GM06990 (cell line): Measurements from ENCODE around the gene ADCY7.
"Not testable (repeated sequence)": the region's sequence is repeated elsewhere in the genome, so short reads cannot be mapped to it uniquely, and the experiment has no call there.

Experiments used
- DNase-seq: peaks from one replicate; pipeline ENCODE4 v3.0.0-alpha.2; 2011; ENCODE audit not compliant: insufficient read length; ENCODE audit errors: extremely low read depth
- H3K27me3 ChIP-seq: replicated peaks from 2 replicates; pipeline ENCODE4 v1.6.0; 2011; ENCODE audit warnings: low read length; ENCODE audit not compliant: control insufficient read depth, insufficient read depth
- H3K36me3 ChIP-seq: 2 replicates; pipeline ENCODE4 v1.5.1; 2011; ENCODE audit warnings: low read length; ENCODE audit not compliant: control insufficient read depth, insufficient read depth
- H3K4me3 ChIP-seq: replicated peaks from 2 replicates; pipeline ENCODE4 v1.5.1; 2011; ENCODE audit warnings: low read depth, mild to moderate bottlenecking, control low read depth, low read length
- CTCF ChIP-seq: IDR thresholded peaks from 2 replicates; pipeline ENCODE4 v1.5.1; 2011; ENCODE audit warnings: low read length, control low read depth, mild to moderate bottlenecking, inconsistent platforms; ENCODE audit not compliant: insufficient read depth, poor library complexity, severe bottlenecking

ADCY7 gene

DNA sequence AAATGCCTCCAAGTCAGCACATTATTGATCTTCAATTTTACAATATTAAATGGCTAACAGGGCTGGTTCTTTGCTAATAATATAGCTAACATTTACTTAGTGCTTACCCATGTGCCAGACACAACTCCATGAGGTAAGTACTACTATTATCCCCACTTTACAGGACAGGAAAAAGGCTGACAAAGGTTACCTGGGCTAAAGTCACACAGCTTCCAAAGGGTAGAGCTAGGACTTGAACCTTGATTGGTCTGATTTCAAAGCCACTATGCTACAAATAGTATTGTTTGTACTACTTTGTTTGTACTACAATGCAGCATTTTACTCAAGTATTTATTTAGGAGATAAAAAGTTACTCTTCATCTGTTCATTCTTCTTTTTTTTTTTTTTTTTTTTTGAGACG lies 70.5 kb downstream of the ADCY7 start:
- no peak for DNase-seq
- TF ChIP-seq CTCF: no peak
- no peak overlapping the region for H3K4me3 ChIP-seq
- H3K36me3 ChIP-seq: peaks cover 4% of the 10 kb centered on the region
- no peaks in the 10 kb centered on the region for H3K27me3 ChIP-seq

DNA sequence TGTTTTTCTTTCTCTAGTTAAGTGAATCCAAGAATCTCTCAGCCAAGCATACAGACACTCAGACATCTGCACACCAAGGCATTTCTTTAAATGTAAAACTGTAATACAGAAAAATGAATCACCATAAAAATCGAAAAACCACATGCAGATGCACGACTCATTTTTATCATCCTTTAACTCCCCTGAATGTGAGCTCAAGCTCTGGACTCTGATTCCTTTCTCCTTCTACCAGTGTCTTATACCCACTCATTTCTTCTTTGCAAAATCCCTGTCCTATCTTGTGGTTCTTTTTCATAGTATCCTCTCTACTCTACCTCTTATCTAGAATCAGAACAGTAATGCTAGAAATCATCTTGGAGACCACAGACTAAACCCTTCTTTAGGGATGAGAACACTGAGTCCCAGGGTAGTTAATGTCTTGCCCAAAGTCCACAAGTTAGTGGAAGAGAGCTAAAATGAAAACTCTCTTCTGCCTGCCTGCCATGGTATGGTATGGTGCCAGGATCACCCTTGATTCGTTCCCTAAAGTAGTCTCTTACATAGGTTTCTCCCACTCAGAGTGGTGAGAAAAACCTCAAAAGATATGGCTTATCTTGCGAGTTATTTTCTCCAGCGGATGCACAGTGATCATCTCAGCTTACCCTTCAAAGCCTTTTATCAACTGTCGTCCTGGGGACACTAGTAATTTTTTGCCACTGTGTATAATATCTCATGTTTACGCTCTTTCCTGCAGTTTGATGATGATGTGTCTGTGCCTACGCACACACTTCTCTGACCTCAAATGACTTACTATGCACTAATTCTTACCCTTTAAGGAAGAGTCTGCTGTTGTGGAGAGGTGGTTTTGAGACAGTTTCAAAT lies 72.2 kb downstream of the ADCY7 start:
- no peak for TF ChIP-seq CTCF
- no peak for DNase-seq
- H3K4me3 ChIP-seq: no peak overlapping the region
- peaks cover 4% of the 10 kb centered on the region for H3K36me3 ChIP-seq
- H3K27me3 ChIP-seq: no peaks in the 10 kb centered on the region

DNA sequence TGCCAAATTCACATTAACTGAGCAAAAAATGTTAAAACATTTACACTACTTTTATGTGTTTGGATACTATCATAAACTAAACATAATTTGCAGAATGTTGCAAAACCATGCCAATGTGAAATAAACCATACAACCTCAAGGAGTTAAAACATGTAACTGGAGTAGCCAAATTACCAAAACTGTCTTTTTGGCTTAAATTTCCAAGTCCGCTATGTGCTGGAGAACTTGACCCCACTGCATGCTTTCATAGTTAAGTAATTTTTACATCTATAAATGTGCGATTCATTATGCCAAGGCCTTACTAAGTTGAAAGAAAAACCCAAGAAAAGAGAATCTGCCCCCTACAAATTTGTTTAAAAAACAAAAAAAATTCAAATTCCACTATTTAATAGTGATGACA lies 74.2 kb downstream of the ADCY7 start:
- Histone ChIP-seq H3K36me3 (peaks cover 6% of the 10 kb centered on the region), H3K27me3 (no peaks in the 10 kb centered on the region), H3K4me3 (no peak overlapping the region)
- TF ChIP-seq CTCF: no peak
- DNase-seq: no peak

- DNase-seq, H3K4me3 ChIP-seq, H3K36me3 ChIP-seq, H3K27me3 ChIP-seq: not testable (repeated sequence)
Measured at GRCh38 chr16:50343566-50343965, 77.2 kb downstream of the ADCY7 start.

DNA sequence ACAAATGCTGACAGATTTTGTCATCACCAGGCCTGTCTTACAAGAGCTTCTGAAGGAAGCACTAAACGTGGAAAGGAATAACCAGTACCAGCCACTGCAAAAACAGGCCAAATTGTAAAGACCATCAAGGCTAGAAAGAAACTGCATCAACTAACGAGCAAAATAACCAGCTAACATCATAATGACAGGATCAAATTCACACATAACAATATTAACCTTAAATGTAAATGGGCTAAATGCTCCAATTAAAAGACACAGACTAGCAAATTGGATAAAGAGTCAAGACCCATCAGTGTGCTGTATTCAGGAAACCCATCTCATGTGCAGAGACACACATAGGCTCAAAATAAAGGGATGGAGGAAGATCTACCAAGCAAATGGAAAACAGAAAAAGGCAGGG lies 78.9 kb downstream of the ADCY7 start:
- not testable (repeated sequence) for H3K4me3 ChIP-seq, H3K27me3 ChIP-seq, H3K36me3 ChIP-seq, DNase-seq

- TF ChIP-seq CTCF: no peak
- Histone ChIP-seq H3K4me3 (no peak overlapping the region), H3K27me3 (no peaks in the 10 kb centered on the region), H3K36me3 (no peaks in the 10 kb centered on the region)
- no peak for DNase-seq
Measured at GRCh38 chr16:50351116-50351515, 84.8 kb downstream of the ADCY7 start.

- no peak for TF ChIP-seq CTCF
- DNase-seq: no peak
- no peaks in the 10 kb centered on the region for H3K27me3 ChIP-seq
- no peak overlapping the region for H3K4me3 ChIP-seq
- H3K36me3 ChIP-seq: no peaks in the 10 kb centered on the region; the same call in none of the 2 replicates
Measured at GRCh38 chr16:50351952-50352351, 85.6 kb downstream of the ADCY7 start.
